IPS-18c (cell line): ENCODE data around the gene MAML3.

Experiments used
- H3K4me3 ChIP-seq: 2 replicates; pipeline ENCODE4 v1.7.0; 2013; ENCODE audit warnings: low read depth, mild to moderate bottlenecking, low read length, moderate library complexity; ENCODE audit not compliant: insufficient read depth
- H3K9me3 ChIP-seq: one replicate; pipeline ENCODE4 v1.6.1; 2013; ENCODE audit warnings: mild to moderate bottlenecking, low read length, moderate library complexity; ENCODE audit not compliant: control insufficient read depth, insufficient read depth

Gene MAML3

DNA sequence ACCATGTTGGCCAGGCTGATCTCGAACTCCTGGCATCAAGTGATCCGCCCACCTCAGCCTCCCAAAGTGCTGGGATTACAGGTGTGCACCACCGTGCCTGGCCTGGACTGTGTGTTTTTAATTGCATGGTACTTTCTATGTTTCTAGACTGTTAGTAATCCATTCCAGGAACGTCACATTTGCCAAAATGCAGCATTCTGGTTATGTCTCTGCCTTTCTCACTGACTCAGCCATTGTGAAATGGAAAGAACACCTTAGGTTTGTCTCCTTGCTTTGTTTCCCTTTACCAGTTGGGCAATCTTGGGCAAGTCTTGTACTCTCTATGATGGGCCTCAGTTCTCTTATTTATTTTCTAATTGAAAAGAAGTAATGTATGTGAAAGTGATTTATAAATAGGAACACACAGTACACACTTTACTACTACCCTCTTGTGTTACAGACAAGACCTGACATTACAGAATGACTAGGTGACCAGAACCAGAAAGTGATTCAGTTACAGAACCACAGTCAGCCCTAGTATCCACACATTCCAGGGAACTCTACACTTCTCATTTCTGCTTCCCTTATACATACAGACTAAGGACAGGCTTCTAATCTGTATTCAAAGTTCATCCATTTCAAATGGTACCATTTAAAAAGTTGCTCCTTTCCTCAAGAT lies 301.2 kb downstream of the MAML3 start:
- no peaks in the 10 kb centered on the region for H3K9me3 ChIP-seq

GRCh38 chr4:139851639-139852038 lies 302.3 kb downstream of the MAML3 start:
- H3K9me3 ChIP-seq = no peaks in the 10 kb centered on the region
- no peak overlapping the region for H3K4me3 ChIP-seq

More for the DNA sequence above, 301.2 kb downstream of the MAML3 start:
- H3K4me3 ChIP-seq = no peak overlapping the region

GRCh38 chr4:139851133-139851532 lies 302.9 kb downstream of the MAML3 start:
- no peaks in the 10 kb centered on the region for H3K9me3 ChIP-seq
- no peak overlapping the region for H3K4me3 ChIP-seq

GRCh38 chr4:139849219-139849618 lies 304.8 kb downstream of the MAML3 start:
- H3K9me3 ChIP-seq = no peaks in the 10 kb centered on the region
- no peak overlapping the region for H3K4me3 ChIP-seq

GRCh38 chr4:139848028-139848427 lies 306.0 kb downstream of the MAML3 start:
- Histone ChIP-seq H3K4me3 (no peak overlapping the region), H3K9me3 (no peaks in the 10 kb centered on the region)

- no peaks in the 10 kb centered on the region for H3K9me3 ChIP-seq
- no peak overlapping the region for H3K4me3 ChIP-seq
Measured at GRCh38 chr4:139847602-139848001, 306.4 kb downstream of the MAML3 start.

DNA sequence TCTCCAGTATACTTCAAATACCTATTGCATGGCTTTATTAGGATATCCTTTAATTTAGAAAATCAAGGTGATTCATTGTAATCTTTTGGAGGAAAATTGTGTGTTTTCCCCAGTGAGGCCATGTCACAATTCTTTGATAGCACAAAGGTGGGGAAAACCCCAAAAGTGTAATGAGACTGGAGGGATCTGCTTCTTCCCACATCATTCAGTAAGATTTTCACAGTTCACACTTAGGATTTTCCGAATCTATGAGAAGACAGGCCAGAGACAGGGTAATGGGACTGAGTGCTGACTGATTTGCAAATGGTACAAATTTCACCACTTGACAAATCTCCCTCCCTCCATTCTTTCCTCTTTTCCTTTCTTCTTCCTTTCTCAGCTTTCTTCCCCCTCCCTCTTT lies 307.2 kb downstream of the MAML3 start:
- no peaks in the 10 kb centered on the region for H3K9me3 ChIP-seq

DNA sequence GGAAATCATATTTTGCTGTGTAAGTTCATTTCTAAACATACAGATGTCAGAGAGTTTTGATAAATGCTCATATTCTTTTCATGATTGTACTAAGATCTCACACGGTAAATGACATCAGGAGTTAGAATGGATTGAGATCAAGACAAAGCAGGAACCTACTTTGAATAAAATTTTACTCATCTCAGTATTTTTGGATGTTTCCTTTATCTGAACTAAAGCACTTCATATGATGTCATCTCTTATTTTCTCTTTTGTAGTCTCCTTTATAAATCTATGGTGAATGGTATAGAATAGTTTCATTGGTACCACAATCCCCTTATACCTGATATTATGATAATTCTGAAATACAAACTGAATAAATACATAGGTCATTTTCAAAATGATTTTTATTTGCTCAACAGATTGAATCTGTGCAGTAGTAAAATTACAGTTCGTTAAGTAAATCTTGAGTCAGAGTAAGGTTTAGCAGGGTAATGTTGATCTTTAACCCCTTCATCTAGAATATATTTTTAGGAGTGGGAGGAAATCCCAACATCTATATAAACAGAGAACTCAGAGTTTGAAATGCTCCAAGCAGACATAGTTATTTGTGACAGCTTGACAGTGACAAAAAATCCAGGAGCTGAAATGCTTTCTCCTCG lies 308.4 kb downstream of the MAML3 start:
- no peaks in the 10 kb centered on the region for H3K9me3 ChIP-seq
- no peak overlapping the region for H3K4me3 ChIP-seq

More for the DNA sequence above, 307.2 kb downstream of the MAML3 start:
- H3K4me3 ChIP-seq = no peak overlapping the region

- H3K9me3 ChIP-seq = no peaks in the 10 kb centered on the region
- no peak overlapping the region for H3K4me3 ChIP-seq
Measured at GRCh38 chr4:139844459-139845036, 309.4 kb downstream of the MAML3 start.

DNA sequence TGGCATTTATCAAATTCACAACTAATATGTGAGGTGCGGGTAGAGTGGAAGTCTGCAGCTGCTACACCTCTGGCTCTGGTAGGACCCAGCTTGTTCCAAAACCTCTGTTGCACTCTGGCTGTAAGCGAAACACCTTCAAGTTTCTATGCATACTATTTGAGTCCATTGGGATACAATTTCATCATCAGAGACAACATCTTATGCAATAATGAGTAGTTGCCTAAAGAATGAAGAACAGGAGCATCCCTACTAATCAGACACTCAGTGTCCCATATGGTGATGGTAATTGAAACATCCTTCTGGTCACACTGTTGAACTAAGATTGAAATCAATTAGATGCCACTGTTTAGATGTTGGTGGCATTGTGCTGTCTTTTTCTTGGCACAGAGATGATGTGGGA lies 309.9 kb downstream of the MAML3 start:
- Histone ChIP-seq H3K4me3 (no peak overlapping the region), H3K9me3 (no peaks in the 10 kb centered on the region)

GRCh38 chr4:139843641-139844040 lies 310.3 kb downstream of the MAML3 start:
- no peak overlapping the region for H3K4me3 ChIP-seq
- no peaks in the 10 kb centered on the region for H3K9me3 ChIP-seq

DNA sequence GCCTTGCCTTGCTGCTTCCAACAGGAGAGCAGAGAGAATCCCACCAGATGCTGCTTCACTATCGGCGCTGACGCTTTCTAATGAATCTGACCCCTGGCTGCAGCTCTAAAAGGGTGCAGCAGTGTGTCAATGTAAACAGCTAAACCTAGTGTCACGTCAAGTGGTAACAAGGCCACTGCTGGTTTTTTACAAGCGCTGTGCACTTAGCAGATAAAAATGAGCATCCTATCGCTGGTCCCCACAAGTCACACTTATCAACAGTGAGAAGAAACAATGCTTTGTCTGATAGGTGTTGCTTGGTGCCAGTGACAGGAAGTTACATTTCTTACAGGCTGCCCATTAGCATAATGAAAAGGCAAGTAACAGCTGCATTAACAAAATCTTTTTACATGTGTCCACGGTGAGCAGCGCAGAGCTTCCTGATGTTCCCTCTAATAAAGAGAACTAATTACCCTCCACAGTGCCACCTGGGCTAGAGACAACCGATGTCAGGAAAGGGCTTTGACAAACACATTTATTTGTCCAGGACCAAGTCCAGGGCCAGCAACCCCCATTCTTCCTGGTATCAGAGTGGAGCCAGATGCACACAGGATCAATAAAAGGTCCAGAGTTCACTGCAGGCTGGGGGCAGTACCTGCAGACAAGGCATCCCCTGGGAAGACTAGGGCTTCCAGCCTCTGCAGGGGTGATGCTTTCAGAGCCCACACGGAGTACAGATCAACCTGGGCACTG lies 312.4 kb downstream of the MAML3 start:
- Histone ChIP-seq H3K4me3 (no peak overlapping the region), H3K9me3 (no peaks in the 10 kb centered on the region)

- Histone ChIP-seq H3K9me3 (no peaks in the 10 kb centered on the region), H3K4me3 (no peak overlapping the region)
Measured at GRCh38 chr4:139840773-139841172, 313.2 kb downstream of the MAML3 start.

DNA sequence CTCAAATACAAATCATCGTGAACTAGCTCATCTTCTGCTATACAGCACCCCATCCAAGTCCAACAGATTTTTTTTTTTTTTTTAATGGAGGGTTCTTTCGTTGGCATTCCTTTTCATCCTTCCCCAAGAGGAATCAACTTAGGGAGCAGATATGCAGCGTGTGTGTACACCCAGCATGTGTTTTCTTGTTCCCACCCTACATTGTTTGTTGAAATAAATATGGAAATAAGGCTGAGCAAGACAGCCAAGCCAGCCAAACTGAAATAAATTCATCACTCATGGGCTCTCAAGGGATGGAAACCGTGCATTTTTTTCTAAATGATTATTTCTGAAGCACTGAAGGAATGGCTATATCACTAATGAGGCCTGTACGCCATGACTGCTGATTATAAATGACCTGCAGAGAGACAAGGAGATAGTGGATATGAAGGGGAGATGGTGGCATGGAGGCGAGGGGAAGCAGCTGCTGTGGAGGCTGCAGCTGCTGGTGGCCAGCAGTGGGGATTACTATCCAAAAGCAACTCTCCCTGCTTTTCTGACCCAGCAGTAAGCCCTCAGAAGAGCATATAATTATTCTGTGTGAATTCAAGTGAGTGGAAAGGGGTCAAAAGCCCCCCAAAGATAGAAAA lies 314.5 kb downstream of the MAML3 start:
- H3K4me3 ChIP-seq = no peak overlapping the region
- no peaks in the 10 kb centered on the region for H3K9me3 ChIP-seq

DNA sequence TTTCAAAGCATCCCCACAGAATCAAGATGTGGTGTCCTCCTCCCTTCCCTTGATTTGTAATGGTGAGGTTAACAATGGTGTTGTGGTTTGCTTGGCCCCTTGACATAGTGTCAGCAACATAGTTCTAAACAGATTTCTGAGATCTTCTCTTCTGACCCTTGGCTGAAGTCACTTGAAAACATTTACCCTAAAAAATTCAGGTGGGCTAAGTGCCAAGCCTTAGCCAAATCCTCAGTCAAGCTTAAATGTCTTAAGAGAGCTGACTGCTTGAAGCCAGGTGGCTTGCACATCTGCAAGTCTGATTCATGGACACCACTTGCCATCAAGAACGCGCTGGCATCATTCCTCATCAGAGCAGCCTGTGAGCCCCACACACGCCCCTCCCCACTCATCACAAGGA lies 315.2 kb downstream of the MAML3 start:
- no peaks in the 10 kb centered on the region for H3K9me3 ChIP-seq
- no peak overlapping the region for H3K4me3 ChIP-seq

DNA sequence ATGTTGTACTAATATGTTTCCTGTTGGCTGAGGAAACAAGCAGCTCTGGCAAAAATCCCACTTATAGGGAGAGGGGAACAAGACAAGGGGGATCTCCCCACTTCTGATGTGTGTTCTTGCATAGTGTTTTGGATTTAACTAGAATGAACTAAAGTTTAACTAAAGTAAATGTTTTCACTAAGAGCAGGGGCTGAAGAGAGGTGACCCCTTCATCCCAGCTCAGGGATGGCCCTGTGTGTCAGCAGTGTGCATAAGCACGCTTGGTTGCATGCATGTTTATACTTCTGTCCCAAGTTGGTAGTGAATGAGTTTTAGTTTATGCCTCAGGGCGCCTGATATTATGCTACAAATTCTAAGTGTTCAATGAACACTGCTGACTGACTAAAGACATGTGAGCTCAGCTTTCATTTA lies 319.0 kb downstream of the MAML3 start:
- no peak overlapping the region for H3K4me3 ChIP-seq
- no peaks in the 10 kb centered on the region for H3K9me3 ChIP-seq

- Histone ChIP-seq H3K9me3 (no peaks in the 10 kb centered on the region), H3K4me3 (no peak overlapping the region)
Measured at GRCh38 chr4:139834226-139834662, 319.7 kb downstream of the MAML3 start.
